ENCODE results near the gene ENG. TPM values are rescaled to one million over a fixed set of nuclear protein-coding genes. Genes with fewer than 3 reads are reported as not detected.

The ENG gene
- total and polyA plus RNA-seq, 2 donors from 2014 or later: 135 to 158 TPM

- H3K4me1 ChIP-seq (ENCODE audit: control insufficient read depth in 2 of 3, insufficient read depth in 2 of 3, low read depth in 1 of 3, low read length in 3 of 3): no peaks in the 10 kb centered on the region
- intact Hi-C loops (cut with DNase I): no loop called here
- no peaks in the 10 kb centered on the region for H3K27me3 ChIP-seq (ENCODE audit: control insufficient read depth, insufficient read depth, low read length)
- FAIRE-seq (no peak), DNase-seq (no peak)
- no peak for TF ChIP-seq CTCF (IDR thresholded peaks at IDR 0.05; ENCODE audit: borderline replicate concordance, extremely low read depth, insufficient read depth)
- no peak overlapping the region for H3K27ac ChIP-seq (ENCODE audit: low read depth in 2 of 2, low read length in 2 of 2)
- no peak overlapping the region for H3K4me3 ChIP-seq (ENCODE audit: low read length in 3 of 3)
- no peaks in the 10 kb centered on the region for H3K9me3 ChIP-seq (ENCODE audit: control insufficient read depth in 2 of 3, insufficient read depth in 1 of 3, low read length in 3 of 3)
- peaks cover 3 to 18% (median 17%) of the 10 kb centered on the region in 3 donors for H3K36me3 ChIP-seq (ENCODE audit: control insufficient read depth in 2 of 3, insufficient read depth in 3 of 3, low read length in 3 of 3)
- no peak overlapping the region for H3K9ac ChIP-seq (ENCODE audit: low read length in 3 of 3)
Measured at GRCh38 chr9:127885508-127886281, 31.2 kb upstream of the ENG start.

GRCh38 chr9:127884976-127885490 is 30.6 kb upstream of the ENG start:
- intact Hi-C loops (cut with DNase I): no loop called here
- Histone ChIP-seq H3K27me3 (ENCODE audit: control insufficient read depth, insufficient read depth, low read length) (no peaks in the 10 kb centered on the region), H3K9ac (ENCODE audit: low read length in 3 of 3) (no peak overlapping the region), H3K36me3 (ENCODE audit: control insufficient read depth in 2 of 3, insufficient read depth in 3 of 3, low read length in 3 of 3) (peaks cover 3 to 12% (median 11%) of the 10 kb centered on the region in 3 donors), H3K27ac (ENCODE audit: low read depth in 2 of 2, low read length in 2 of 2) (no peak overlapping the region), H3K4me3 (ENCODE audit: low read length in 3 of 3) (no peak overlapping the region), H3K9me3 (ENCODE audit: control insufficient read depth in 2 of 3, insufficient read depth in 1 of 3, low read length in 3 of 3) (no peaks in the 10 kb centered on the region), H3K4me1 (ENCODE audit: control insufficient read depth in 2 of 3, insufficient read depth in 2 of 3, low read depth in 1 of 3, low read length in 3 of 3) (no peaks in the 10 kb centered on the region)
- FAIRE-seq (no peak), DNase-seq (no peak)
- no peak for TF ChIP-seq CTCF (IDR thresholded peaks at IDR 0.05; ENCODE audit: borderline replicate concordance, extremely low read depth, insufficient read depth)

- no peak overlapping the region for H3K27ac ChIP-seq (ENCODE audit: low read depth in 2 of 2, low read length in 2 of 2)
- H3K9me3 ChIP-seq (ENCODE audit: control insufficient read depth in 2 of 3, insufficient read depth in 1 of 3, low read length in 3 of 3): no peaks in the 10 kb centered on the region
- H3K4me1 ChIP-seq (ENCODE audit: control insufficient read depth in 2 of 3, insufficient read depth in 2 of 3, low read depth in 1 of 3, low read length in 3 of 3): no peaks in the 10 kb centered on the region
- no peak for DNase-seq
- no peak overlapping the region for H3K4me3 ChIP-seq (ENCODE audit: low read length in 3 of 3)
- no peak overlapping the region for H3K9ac ChIP-seq (ENCODE audit: low read length in 3 of 3)
- TF ChIP-seq CTCF (IDR thresholded peaks at IDR 0.05; ENCODE audit: borderline replicate concordance, extremely low read depth, insufficient read depth): no peak
- intact Hi-C loops (cut with DNase I): no loop called here
- no peak for FAIRE-seq
- H3K36me3 ChIP-seq (ENCODE audit: control insufficient read depth in 2 of 3, insufficient read depth in 3 of 3, low read length in 3 of 3): peaks cover 3 to 11% (median 8%) of the 10 kb centered on the region in 3 donors
- H3K27me3 ChIP-seq (ENCODE audit: control insufficient read depth, insufficient read depth, low read length): no peaks in the 10 kb centered on the region
Measured at GRCh38 chr9:127884427-127884911, 30.0 kb upstream of the ENG start.
